ENCODE data around the gene RNF227. TPM values are rescaled to one million over a fixed set of nuclear protein-coding genes. Genes with fewer than 3 reads are reported as not detected.

Gene RNF227
- total RNA-seq, 1 donor: 10.0 TPM

- DNase-seq (ENCODE audit: low read depth in 2 of 3, low spot score in 2 of 3): no peak
These were observed 14.9 kb upstream of the RNF227 start for GRCh38 chr17:7930841-7931631.

- DNase-seq (ENCODE audit: low read depth in 2 of 3, low spot score in 2 of 3): peak in 1 of 3 donors; percentile 12
These were observed 13.3 kb upstream of the RNF227 start, which contains the start of gene KCNAB3 for GRCh38 chr17:7929158-7930023. TSS of gene KCNAB3 (minus strand) at chr17:7929856. CDS start at chr17:7929435, 421 bp downstream.

GRCh38 chr17:7927596-7927995, 11.5 kb upstream of the RNF227 start:
- DNase-seq (ENCODE audit: low read depth in 2 of 3, low spot score in 2 of 3): no peak

- DNase-seq (ENCODE audit: low read depth in 2 of 3, low spot score in 2 of 3): peak; percentile 59 to 88 (median 85)
These were observed 6.9 kb upstream of the RNF227 start for GRCh38 chr17:7922845-7923628.

GRCh38 chr17:7922269-7922844, 6.3 kb upstream of the RNF227 start:
- DNase-seq (ENCODE audit: low read depth in 2 of 3, low spot score in 2 of 3): no peak

GRCh38 chr17:7916808-7917207, 719 bp upstream of the RNF227 start:
- DNase-seq (ENCODE audit: low read depth in 2 of 3, low spot score in 2 of 3): no peak

GRCh38 chr17:7916385-7916682, 245 bp upstream of the RNF227 start:
- no peak for DNase-seq (ENCODE audit: low read depth in 2 of 3, low spot score in 2 of 3)

- no peak for DNase-seq (ENCODE audit: low read depth in 2 of 3, low spot score in 2 of 3)
These were observed 894 bp downstream of the RNF227 start for GRCh38 chr17:7915179-7915610.

GRCh38 chr17:7912927-7913524, 3.1 kb downstream of the RNF227 start:
- DNase-seq (ENCODE audit: low read depth in 2 of 3, low spot score in 2 of 3): peak; percentile 34 to 88 (median 76)

GRCh38 chr17:7911116-7911515, 5.0 kb downstream of the RNF227 start:
- no peak for DNase-seq (ENCODE audit: low read depth in 2 of 3, low spot score in 2 of 3)

GRCh38 chr17:7910711-7911110, 5.4 kb downstream of the RNF227 start:
- no peak for DNase-seq (ENCODE audit: low read depth in 2 of 3, low spot score in 2 of 3)

- DNase-seq (ENCODE audit: low read depth in 2 of 3, low spot score in 2 of 3): no peak
These were observed 5.8 kb downstream of the RNF227 start for GRCh38 chr17:7910281-7910680.

GRCh38 chr17:7909089-7909488, 7.0 kb downstream of the RNF227 start:
- DNase-seq (ENCODE audit: low read depth in 2 of 3, low spot score in 2 of 3): no peak

- no peak for DNase-seq (ENCODE audit: low read depth in 2 of 3, low spot score in 2 of 3)
These were observed 12.7 kb downstream of the RNF227 start for GRCh38 chr17:7903154-7904103.

- DNase-seq (ENCODE audit: low read depth in 2 of 3, low spot score in 2 of 3): peak in 2 of 3 donors; percentile 69 to 86
These were observed 18.3 kb downstream of the RNF227 start for GRCh38 chr17:7897773-7898172.

GRCh38 chr17:7897090-7897489, 19.0 kb downstream of the RNF227 start:
- no peak for DNase-seq (ENCODE audit: low read depth in 2 of 3, low spot score in 2 of 3)

- no peak for DNase-seq (ENCODE audit: low read depth in 2 of 3, low spot score in 2 of 3)
These were observed 21.2 kb downstream of the RNF227 start for GRCh38 chr17:7894866-7895265.

GRCh38 chr17:7894226-7894625, 21.9 kb downstream of the RNF227 start:
- no peak for DNase-seq (ENCODE audit: low read depth in 2 of 3, low spot score in 2 of 3)
